Measurements from ENCODE around the gene OR51B4. TPM values are rescaled to one million over a fixed set of nuclear protein-coding genes. Genes with fewer than 3 reads are reported as not detected.
"Not testable (repeated sequence)": the region's sequence is repeated elsewhere in the genome, so short reads cannot be mapped to it uniquely, and the experiment has no call there.

The OR51B4 gene
- total RNA-seq, 2 experiments from 2014 or later: not detected

- Mint-ChIP-seq H3K27me3 (peaks cover 9% of the 10 kb centered on the region), H3K36me3 (no peaks in the 10 kb centered on the region), H3K9me3 (peaks cover 2% of the 10 kb centered on the region), H3K4me3 (no peak overlapping the region), H3K27ac (no peak overlapping the region), H3K4me1 (no peaks in the 10 kb centered on the region)
- no peak for DNase-seq
Measured at GRCh38 chr11:5267033-5267563, 34.6 kb downstream of the OR51B4 start.

- Mint-ChIP-seq H3K36me3 (no peaks in the 10 kb centered on the region), H3K27ac (no peak overlapping the region), H3K4me1 (no peaks in the 10 kb centered on the region), H3K4me3 (no peak overlapping the region), H3K27me3 (peaks cover 8% of the 10 kb centered on the region), H3K9me3 (peaks cover 2% of the 10 kb centered on the region)
- no peak for DNase-seq
Measured at GRCh38 chr11:5266609-5267008, 35.1 kb downstream of the OR51B4 start.

GRCh38 chr11:5265832-5266231 lies 35.9 kb downstream of the OR51B4 start:
- Mint-ChIP-seq H3K27ac (no peak overlapping the region), H3K4me1 (no peaks in the 10 kb centered on the region), H3K27me3 (peaks cover 4% of the 10 kb centered on the region), H3K9me3 (peaks cover 2% of the 10 kb centered on the region), H3K36me3 (no peaks in the 10 kb centered on the region), H3K4me3 (no peak overlapping the region)
- no peak for DNase-seq

DNA sequence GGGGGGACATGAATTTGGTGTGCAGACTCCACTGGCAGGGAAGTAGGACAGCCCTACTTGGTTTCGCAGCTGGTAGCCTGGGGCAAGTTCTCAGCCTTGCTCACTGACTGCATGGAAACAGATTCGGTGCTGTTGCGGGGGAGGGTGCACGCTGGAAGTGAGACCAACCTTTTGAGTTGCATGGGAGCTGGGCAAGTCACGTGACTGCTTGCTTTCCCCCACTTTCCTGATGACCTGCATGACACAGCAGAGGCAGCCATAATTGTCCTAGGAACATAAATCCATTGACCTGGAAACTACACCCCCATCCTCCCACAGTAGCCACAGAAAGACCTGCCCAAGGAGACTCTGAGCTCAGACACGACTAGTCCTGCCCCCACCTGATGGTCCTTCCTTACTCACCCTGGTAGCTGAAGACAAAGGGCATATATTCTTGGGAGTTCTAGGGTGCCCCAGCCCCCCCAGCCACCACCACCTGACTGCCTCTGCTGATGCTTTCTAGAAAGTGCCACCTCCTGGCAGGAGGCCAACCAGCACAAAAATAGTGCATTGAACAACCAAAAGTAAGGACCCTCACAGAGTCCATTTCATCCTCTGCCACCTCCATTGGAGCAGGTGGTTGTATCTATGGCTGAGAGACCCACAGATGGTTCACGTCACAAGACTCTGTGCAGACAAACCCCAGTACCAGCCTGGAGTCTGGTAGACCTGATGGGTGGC lies 43.0 kb downstream of the OR51B4 start:
- no peak overlapping the region for H3K27ac Mint-ChIP-seq
- no peak for DNase-seq
- H3K4me3 Mint-ChIP-seq: no peak overlapping the region
- H3K27me3 Mint-ChIP-seq: peaks cover 26% of the 10 kb centered on the region
- H3K4me1 Mint-ChIP-seq: no peaks in the 10 kb centered on the region
- H3K36me3 Mint-ChIP-seq: no peaks in the 10 kb centered on the region
- peaks cover 4% of the 10 kb centered on the region for H3K9me3 Mint-ChIP-seq

DNA sequence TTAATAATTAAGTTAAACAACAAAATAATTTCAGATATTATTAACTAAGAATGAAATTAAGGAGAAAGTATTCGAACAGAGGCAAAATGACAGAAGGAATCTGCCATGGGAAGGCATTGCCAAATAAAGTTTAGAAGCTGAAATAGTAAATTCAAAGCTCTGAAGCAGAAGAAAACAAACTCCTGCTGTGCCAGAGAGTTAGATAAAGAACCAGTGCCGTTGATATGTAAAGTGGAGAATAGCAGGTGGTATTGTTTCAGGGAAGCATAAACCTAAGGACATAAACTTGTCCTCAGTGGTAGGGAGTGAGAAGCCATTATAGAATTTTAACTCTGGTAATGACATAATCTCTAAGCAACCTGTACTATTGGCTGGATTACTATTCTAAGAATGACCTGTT lies 44.5 kb downstream of the OR51B4 start:
- Mint-ChIP-seq H3K4me1 (no peaks in the 10 kb centered on the region), H3K27me3 (peaks cover 23% of the 10 kb centered on the region), H3K4me3 (no peak overlapping the region), H3K9me3 (peaks cover 2% of the 10 kb centered on the region), H3K27ac (no peak overlapping the region), H3K36me3 (no peaks in the 10 kb centered on the region)
- no peak for DNase-seq

DNA sequence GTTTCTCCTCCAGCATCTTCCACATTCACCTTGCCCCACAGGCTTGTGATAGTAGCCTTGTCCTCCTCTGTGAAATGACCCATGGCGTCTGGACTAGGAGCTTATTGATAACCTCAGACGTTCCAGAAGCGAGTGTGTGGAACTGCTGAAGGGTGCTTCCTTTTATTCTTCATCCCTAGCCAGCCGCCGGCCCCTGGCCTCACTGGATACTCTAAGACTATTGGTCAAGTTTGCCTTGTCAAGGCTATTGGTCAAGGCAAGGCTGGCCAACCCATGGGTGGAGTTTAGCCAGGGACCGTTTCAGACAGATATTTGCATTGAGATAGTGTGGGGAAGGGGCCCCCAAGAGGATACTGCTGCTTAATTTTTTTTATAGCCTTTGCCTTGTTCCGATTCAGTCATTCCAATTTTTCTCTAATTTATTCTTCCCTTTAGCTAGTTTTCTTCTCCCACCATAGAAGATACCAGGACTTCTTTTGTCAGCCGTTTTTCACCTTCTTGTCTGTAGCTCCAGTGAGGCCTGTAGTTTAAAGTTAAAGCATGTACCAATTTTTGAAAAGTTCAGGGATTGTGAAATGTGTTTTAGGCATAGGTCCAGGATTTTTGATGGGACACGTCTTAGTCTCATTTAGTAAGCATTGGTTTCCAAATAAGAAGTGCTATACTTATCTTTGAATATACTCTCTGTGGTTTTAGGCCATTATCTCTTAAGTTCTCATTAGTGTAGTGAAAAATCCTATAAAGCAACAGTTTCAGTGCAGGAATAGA lies 46.9 kb downstream of the OR51B4 start, which contains the start of gene HBG2:
HBG2 (minus strand) TSS at position 136 of the 768 bp plus-strand sequence; CDS start at position 83, 53 bp downstream.
- H3K36me3 Mint-ChIP-seq, H3K27ac Mint-ChIP-seq, H3K4me1 Mint-ChIP-seq, DNase-seq, H3K4me3 Mint-ChIP-seq, H3K9me3 Mint-ChIP-seq: not testable (repeated sequence)
- peaks cover 18% of the 10 kb centered on the region for H3K27me3 Mint-ChIP-seq

DNA sequence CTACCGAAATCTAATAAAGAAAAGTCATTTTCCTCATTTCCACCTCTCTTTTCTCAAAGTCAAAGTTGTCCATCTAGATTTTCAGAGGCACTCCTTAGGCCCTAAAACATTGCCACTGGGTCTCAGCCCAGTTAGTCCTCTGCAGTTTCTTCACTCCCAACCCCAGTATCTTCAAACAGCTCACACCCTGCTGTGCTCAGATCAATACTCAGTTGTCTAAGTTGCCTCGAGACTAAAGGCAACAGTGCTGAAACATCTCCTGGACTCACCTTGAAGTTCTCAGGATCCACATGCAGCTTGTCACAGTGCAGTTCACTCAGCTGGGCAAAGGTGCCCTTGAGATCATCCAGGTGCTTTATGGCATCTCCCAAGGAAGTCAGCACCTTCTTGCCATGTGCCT lies 47.7 kb downstream of the OR51B4 start:
- not testable (repeated sequence) for H3K4me1 Mint-ChIP-seq, H3K9me3 Mint-ChIP-seq, DNase-seq, H3K36me3 Mint-ChIP-seq, H3K27ac Mint-ChIP-seq, H3K4me3 Mint-ChIP-seq
- H3K27me3 Mint-ChIP-seq: peaks cover 11% of the 10 kb centered on the region

DNA sequence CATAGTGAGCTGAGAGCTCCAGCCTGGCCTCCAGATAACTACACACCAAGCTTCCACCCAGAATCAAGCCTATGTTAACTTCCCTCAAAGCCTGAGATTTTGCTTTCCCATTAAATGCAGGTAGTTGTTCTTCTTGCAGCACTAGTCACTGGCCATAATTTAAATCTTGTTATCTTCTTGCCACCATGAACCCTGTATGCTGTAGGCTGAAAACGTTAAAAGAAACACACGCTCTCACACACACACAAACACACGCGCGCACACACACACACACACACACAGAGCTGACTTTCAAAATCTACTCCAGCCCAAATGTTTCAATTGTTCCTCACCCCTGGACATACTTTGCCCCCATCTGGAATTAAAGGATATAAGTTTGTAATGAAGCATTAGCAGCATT lies 48.3 kb downstream of the OR51B4 start:
- H3K36me3 Mint-ChIP-seq: not testable (repeated sequence)

DNA sequence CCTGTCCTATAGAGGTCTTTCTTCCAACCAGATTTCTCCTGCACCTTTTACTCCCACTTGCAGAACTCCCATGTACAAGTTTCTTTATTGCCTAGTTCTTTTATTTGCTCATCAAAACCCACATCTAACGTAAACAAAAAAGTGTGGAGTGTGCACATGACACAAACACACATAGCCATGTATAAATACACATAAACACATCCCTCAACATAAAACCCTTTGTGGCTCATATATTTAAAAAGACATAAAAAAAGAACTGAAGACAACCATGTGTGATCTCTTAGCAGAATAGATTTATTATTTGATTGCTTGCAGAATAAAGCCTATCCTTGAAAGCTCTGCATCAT lies 48.9 kb downstream of the OR51B4 start:
- no peaks in the 10 kb centered on the region for H3K9me3 Mint-ChIP-seq
- no peak overlapping the region for H3K27ac Mint-ChIP-seq
- H3K36me3 Mint-ChIP-seq: no peaks in the 10 kb centered on the region
- H3K27me3 Mint-ChIP-seq: peaks cover 2% of the 10 kb centered on the region
- no peaks in the 10 kb centered on the region for H3K4me1 Mint-ChIP-seq
- DNase-seq: no peak
- no peak overlapping the region for H3K4me3 Mint-ChIP-seq

More for the DNA sequence above, 48.3 kb downstream of the OR51B4 start:
- not testable (repeated sequence) for DNase-seq, H3K9me3 Mint-ChIP-seq, H3K27me3 Mint-ChIP-seq, H3K4me1 Mint-ChIP-seq, H3K4me3 Mint-ChIP-seq, H3K27ac Mint-ChIP-seq

- Mint-ChIP-seq H3K36me3 (no peaks in the 10 kb centered on the region), H3K4me3 (no peak overlapping the region), H3K9me3 (no peaks in the 10 kb centered on the region), H3K4me1 (no peaks in the 10 kb centered on the region), H3K27me3 (no peaks in the 10 kb centered on the region), H3K27ac (no peak overlapping the region)
- no peak for DNase-seq
Measured at GRCh38 chr11:5252192-5252918, 49.4 kb downstream of the OR51B4 start.

DNA sequence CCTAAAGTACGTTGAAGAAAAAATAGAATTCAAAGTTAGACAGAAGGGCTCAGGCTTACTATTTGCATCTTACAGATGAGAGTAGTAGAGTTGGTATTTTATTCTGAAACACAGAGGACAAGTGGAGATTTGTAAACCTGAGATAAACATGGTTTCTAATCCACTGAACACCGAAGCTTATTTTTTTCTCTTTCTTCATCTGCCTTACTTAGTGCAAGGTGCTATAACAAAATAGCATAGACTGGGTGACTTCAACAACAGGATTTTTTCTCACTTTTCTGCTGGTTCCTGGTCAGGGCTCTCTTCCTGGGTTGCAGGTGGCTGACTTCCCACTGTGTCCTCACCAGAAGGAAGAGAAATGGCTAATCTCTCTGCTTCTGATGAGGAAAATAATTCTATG lies 50.0 kb downstream of the OR51B4 start:
- no peaks in the 10 kb centered on the region for H3K4me1 Mint-ChIP-seq
- no peak overlapping the region for H3K27ac Mint-ChIP-seq
- no peak for DNase-seq
- H3K27me3 Mint-ChIP-seq: no peaks in the 10 kb centered on the region
- no peak overlapping the region for H3K4me3 Mint-ChIP-seq
- H3K9me3 Mint-ChIP-seq: no peaks in the 10 kb centered on the region
- no peaks in the 10 kb centered on the region for H3K36me3 Mint-ChIP-seq

Other genes with a start within 250 kb of the OR51B4 start
- not detected for gene OR52E2, start 242.3 kb downstream of the OR51B4 start, total RNA-seq
- not detected for gene OR52E1, start 232.4 kb downstream of the OR51B4 start, total RNA-seq
- gene OR52A5, start 163.6 kb downstream of the OR51B4 start, total RNA-seq: not detected
- not detected for gene OR52A1, start 147.2 kb downstream of the OR51B4 start, total RNA-seq
- not detected for gene OR51V1, start 101.3 kb downstream of the OR51B4 start, total RNA-seq
- not detected for gene HBB, start 74.9 kb downstream of the OR51B4 start, total RNA-seq
- gene HBD, start 67.5 kb downstream of the OR51B4 start, total RNA-seq: not detected
- not detected for gene HBG1, start 52.1 kb downstream of the OR51B4 start, total RNA-seq
- not detected for gene HBG2, start 47.2 kb downstream of the OR51B4 start, total RNA-seq
- not detected for gene HBE1, start 32.0 kb downstream of the OR51B4 start, total RNA-seq
- not detected for gene OR51B2, start 22.4 kb upstream of the OR51B4 start, total RNA-seq
- not detected for gene OR51B5, start 41.6 kb upstream of the OR51B4 start, total RNA-seq
- not detected for gene OR51B6, start 49.6 kb upstream of the OR51B4 start, total RNA-seq
- not detected for gene OR51M1, start 81.9 kb upstream of the OR51B4 start, total RNA-seq
- gene OR51Q1, start 120.2 kb upstream of the OR51B4 start, total RNA-seq: not detected
- gene OR51I1, start 139.6 kb upstream of the OR51B4 start, total RNA-seq: not detected
- gene OR51I2, start 147.4 kb upstream of the OR51B4 start, total RNA-seq: not detected
- not detected for gene OR52D1, start 186.7 kb upstream of the OR51B4 start, total RNA-seq
- not detected for gene UBQLN3, start 208.0 kb upstream of the OR51B4 start, total RNA-seq
- gene UBQLNL, start 214.8 kb upstream of the OR51B4 start, total RNA-seq: under 1 TPM in 1 of 2 experiments, not detected in 1; 0.19 TPM
- gene OR52H1, start 246.6 kb upstream of the OR51B4 start, total RNA-seq: not detected

All from activated naive CD8-positive, alpha-beta T cell treated with anti-CD3 and anti-CD28 coated beads for 36 hours (primary cell).